GM12878 (cell line): ENCODE measurements around the gene BMF. TPM values are rescaled to one million over a fixed set of nuclear protein-coding genes. Genes with fewer than 3 reads are reported as not detected.

ENCODE experiments used
- ATAC-seq: fragments of 200-7000 bp; cut with Tn5 transposase; 3 replicates; pipeline ENCODE4 v1.9.1; 2020; ENCODE audit warnings: mild to moderate bottlenecking, moderate library complexity
- BruUV-seq: library from RNA; stranded (reverse); fragments of 400-500 nt; replicated peaks from 2 replicates; lab custom pipeline; 2021; lab: Mats Ljungman, UMichigan
- CTCF ChIA-PET: fragments of 300-600 bp; sonication (Branson Sonifier 250); formaldehyde crosslinking; extraction: SDS; loops from one replicate; lab custom pipeline; 2021; ENCODE audit warnings: inconsistent platforms; lab: Yijun Ruan, JAX
- POLR2A ChIA-PET: fragments of 350-600 bp; formaldehyde crosslinking; extraction: SDS; loops from one replicate; lab custom pipeline; 2021; ENCODE audit warnings: inconsistent platforms; lab: Charles Lee
- RAD21 ChIA-PET: fragments of 300-600 bp; sonication (Branson Sonifier 250); formaldehyde crosslinking; loops from one replicate; lab custom pipeline; 2023; ENCODE audit warnings: antibody characterized with exemption; ENCODE audit not compliant: unreplicated experiment; lab: Charles Lee
- SMC1A ChIA-PET: fragments of 300-600 bp; sonication (Branson Sonifier 250); formaldehyde crosslinking; loops from one replicate; lab custom pipeline; 2023; ENCODE audit not compliant: unreplicated experiment, uncharacterized antibody; lab: Charles Lee
- DNase-seq: peaks from one replicate; pipeline ENCODE4 v3.0.0-alpha.2; 2011; ENCODE audit warnings: low read depth, low spot score
- FAIRE-seq: peaks from 3 replicates; lab custom pipeline; 2011; peaks lifted over from hg19 to GRCh38; lab: Jason Lieb, UNC
- H2AFZ ChIP-seq: 2 replicates; pipeline ENCODE4 v1.6.0; 2011; ENCODE audit warnings: low read depth, low read length, control low read depth; ENCODE audit not compliant: control insufficient read depth
- H3K27ac ChIP-seq: 2 replicates; pipeline ENCODE4 v1.5.1; 2011; ENCODE audit warnings: control low read depth; ENCODE audit not compliant: control insufficient read depth, insufficient read depth
- H3K27me3 ChIP-seq, 2 experiments: replicated peaks in 1 of 2; 2 replicates each; pipeline versions ENCODE4 v1.6.0 to v1.6.1; 2011; ENCODE audit warnings: low read length in 1 of 2; ENCODE audit not compliant: control insufficient read depth in 2 of 2, insufficient read depth in 2 of 2
- H3K36me3 ChIP-seq, 2 experiments: 2 replicates each; pipeline ENCODE4 v1.5.1; 2011; ENCODE audit warnings: low read length in 1 of 2; ENCODE audit not compliant: control insufficient read depth in 2 of 2, insufficient read depth in 2 of 2
- H3K4me1 ChIP-seq: 2 replicates; pipeline ENCODE4 v1.6.1; 2011; ENCODE audit warnings: mild to moderate bottlenecking, low read length, moderate library complexity, mixed read lengths; ENCODE audit not compliant: control insufficient read depth, insufficient read depth
- H3K4me2 ChIP-seq: 2 replicates; pipeline ENCODE4 v1.6.0; 2011; ENCODE audit warnings: control low read depth; ENCODE audit not compliant: control insufficient read depth, insufficient read depth
- H3K4me3 ChIP-seq: fragments of 200-600 bp; sonication (generic); 2 replicates; pipeline ENCODE4 v1.5.1; 2016
- H3K79me2 ChIP-seq: 2 replicates; pipeline ENCODE4 v1.6.0; 2011; ENCODE audit warnings: low read length; ENCODE audit not compliant: control insufficient read depth, insufficient read depth
- H3K9ac ChIP-seq: 2 replicates; pipeline ENCODE4 v1.8.0; 2011; ENCODE audit warnings: low read length, control low read depth, mixed read lengths; ENCODE audit not compliant: control insufficient read depth, insufficient read depth
- H3K9me3 ChIP-seq: replicated peaks from 3 replicates; pipeline ENCODE4 v1.5.1; 2011; ENCODE audit warnings: mild to moderate bottlenecking, low read length; ENCODE audit not compliant: control insufficient read depth, insufficient read depth
- H4K20me1 ChIP-seq: 2 replicates; pipeline ENCODE4 v1.6.0; 2011; ENCODE audit not compliant: control insufficient read depth, insufficient read depth
- CHD2 ChIP-seq: IDR thresholded peaks from 2 replicates; pipeline ENCODE4 v1.6.1; 2011; ENCODE audit warnings: low read depth, low read length, improper control_type of control experiment, borderline replicate concordance
- IKZF1 ChIP-seq: fragments of 450-650 bp; conservative IDR thresholded peaks from 2 replicates; pipeline ENCODE4 v1.6.1; 2017; ENCODE audit warnings: antibody characterized with exemption, mild to moderate bottlenecking
- IRF4 ChIP-seq: IDR thresholded peaks from 2 replicates; pipeline ENCODE4 v1.6.1; 2011; ENCODE audit warnings: low read depth, low read length
- JUND ChIP-seq: IDR thresholded peaks from 2 replicates; pipeline ENCODE4 v1.6.1; 2012; ENCODE audit warnings: low read depth, mild to moderate bottlenecking, low read length, improper control_type of control experiment, moderate library complexity
- NFYB ChIP-seq: IDR thresholded peaks from 2 replicates; pipeline ENCODE4 v1.6.1; 2011; ENCODE audit warnings: low read depth, mild to moderate bottlenecking, low read length, improper control_type of control experiment, moderate library complexity; ENCODE audit not compliant: insufficient read depth
- ZBTB33 ChIP-seq: fragments of 450-650 bp; IDR thresholded peaks from 2 replicates; pipeline ENCODE4 v1.6.1; 2017; ENCODE audit warnings: mild to moderate bottlenecking
- ZNF217 ChIP-seq: fragments of 450-650 bp; IDR thresholded peaks from 2 replicates; pipeline ENCODE4 v1.6.1; 2017; ENCODE audit warnings: antibody characterized with exemption, mild to moderate bottlenecking
- WGBS: methylation state at CpG from one replicate; pipeline ENCODE4 v1.1.6; 2016; ENCODE audit warnings: low lambda C conversion rate; ENCODE audit not compliant: insufficient replicate concordance, insufficient coverage; ENCODE audit errors: missing lambda C conversion rate; 5-methylcytosine and 5-hydroxymethylcytosine counted together
- in situ Hi-C: fragments of 300-500 bp; cut with MboI; formaldehyde crosslinking; loops from 9 replicates; pipeline ENCODE4 v1.14.3; 2018; ENCODE audit warnings: mixed read lengths
- intact Hi-C: fragments of 100-400 bp; cut with micrococcal nuclease; formaldehyde crosslinking; loops from one replicate; pipeline ENCODE4 v1.14.2; 2022; ENCODE audit not compliant: unreplicated experiment
- polyA plus RNA-seq, 11 experiments: library from polyadenylated mRNA; depleted of rRNA in 4 of 11; unstranded in 6 of 11; stranded (reverse) in 5 of 11; fragments of >200 nt; fragmentation: Nextera tagmentation in 4 of 11; fragmentation: Illumina TruSeq in 1 of 11; extraction: Ambion mirVana in 4 of 11; extraction: Trizol in 1 of 11; gene quantifications; 1 replicate in 1 of 11; 2 replicates in 10 of 11; pipeline versions ENCODE4 v1.2.1 to v1.2.3, GENCODE V29; 2011 to 2016; ENCODE audit warnings: inconsistent platforms in 2 of 11, missing spikeins in 2 of 11, low read depth in 1 of 11
- total RNA-seq, 4 experiments: library from RNA; depleted of rRNA in 3 of 4; stranded (reverse); fragments of >200 nt in 3 of 4; fragmentation: Illumina TruSeq in 1 of 4; extraction: Trizol in 1 of 4; gene quantifications; 2 replicates each; pipeline versions ENCODE4 v1.2.1 to v1.2.3, GENCODE V29; 2013 to 2021
- TF ChIP-seq, protein P1 (sequence below): fragments of 150-350 bp; IDR thresholded peaks from 2 replicates; pipeline ENCODE4 v1.6.1; 2014; ENCODE audit warnings: mild to moderate bottlenecking, low read depth, low read length
- TF ChIP-seq, protein P2 (sequence below): fragments of 450-650 bp; IDR thresholded peaks from 2 replicates; pipeline ENCODE4 v1.6.1; 2018; ENCODE audit warnings: mild to moderate bottlenecking, low read depth, moderate library complexity; ENCODE audit not compliant: partially characterized antibody
- TF ChIP-seq, protein P3 (sequence below): IDR thresholded peaks from 2 replicates; pipeline ENCODE4 v1.6.1; 2011; ENCODE audit warnings: borderline replicate concordance, low read depth, mild to moderate bottlenecking, moderate library complexity, mixed read lengths, low read length; ENCODE audit not compliant: insufficient read depth; ENCODE audit errors: extremely low read length

The BMF gene
- total and polyA plus RNA-seq, 10 of the 15 experiments (the other 5 are each of a cell fraction or from before 2014, with no cell fraction given): 0.82 to 34.9 (median 16.9) TPM

DNA sequence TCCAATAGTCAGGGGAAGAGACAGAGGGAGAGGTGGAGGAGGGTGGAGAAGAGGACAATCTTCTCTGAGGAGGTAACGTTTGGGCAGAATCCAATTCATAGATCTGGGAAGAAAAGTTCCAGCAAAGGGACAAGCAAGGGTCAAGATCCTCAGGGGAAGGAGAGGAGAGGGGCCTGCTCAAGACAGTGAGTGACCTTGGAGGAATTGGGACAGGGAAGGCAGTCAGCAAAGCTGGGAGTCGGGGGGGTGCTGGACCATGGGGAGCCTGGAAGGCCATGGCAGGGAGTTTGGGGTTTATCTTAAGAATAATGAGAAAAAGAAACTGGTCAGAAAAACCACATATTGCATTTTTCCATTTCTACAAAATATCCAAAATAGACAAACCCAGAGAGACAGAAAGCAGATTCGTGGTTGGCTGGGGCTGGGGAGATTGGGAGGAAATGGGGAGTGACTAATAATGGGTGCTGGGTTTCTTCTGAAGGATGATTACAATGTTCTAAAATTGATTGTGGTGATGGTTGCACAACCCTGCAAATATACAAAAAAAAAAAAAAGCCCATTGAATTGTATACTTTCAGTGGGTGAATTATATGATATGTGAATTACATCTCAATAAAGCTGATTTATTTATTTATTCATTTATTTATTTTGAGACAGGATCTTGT, 50.1 kb downstream of the BMF start (continued):
- TF ChIP-seq ZBTB33: no peak
- no peak for TF ChIP-seq ZNF217
- TF ChIP-seq, protein P1, sequence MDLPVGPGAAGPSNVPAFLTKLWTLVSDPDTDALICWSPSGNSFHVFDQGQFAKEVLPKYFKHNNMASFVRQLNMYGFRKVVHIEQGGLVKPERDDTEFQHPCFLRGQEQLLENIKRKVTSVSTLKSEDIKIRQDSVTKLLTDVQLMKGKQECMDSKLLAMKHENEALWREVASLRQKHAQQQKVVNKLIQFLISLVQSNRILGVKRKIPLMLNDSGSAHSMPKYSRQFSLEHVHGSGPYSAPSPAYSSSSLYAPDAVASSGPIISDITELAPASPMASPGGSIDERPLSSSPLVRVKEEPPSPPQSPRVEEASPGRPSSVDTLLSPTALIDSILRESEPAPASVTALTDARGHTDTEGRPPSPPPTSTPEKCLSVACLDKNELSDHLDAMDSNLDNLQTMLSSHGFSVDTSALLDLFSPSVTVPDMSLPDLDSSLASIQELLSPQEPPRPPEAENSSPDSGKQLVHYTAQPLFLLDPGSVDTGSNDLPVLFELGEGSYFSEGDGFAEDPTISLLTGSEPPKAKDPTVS: no peak
- no peak for TF ChIP-seq IRF4
- TF ChIP-seq IKZF1: 0 out of 2 replicates have a peak, but pooled peaks have one; percentile 7
- TF ChIP-seq, all 136 proteins: peak for 8

DNA sequence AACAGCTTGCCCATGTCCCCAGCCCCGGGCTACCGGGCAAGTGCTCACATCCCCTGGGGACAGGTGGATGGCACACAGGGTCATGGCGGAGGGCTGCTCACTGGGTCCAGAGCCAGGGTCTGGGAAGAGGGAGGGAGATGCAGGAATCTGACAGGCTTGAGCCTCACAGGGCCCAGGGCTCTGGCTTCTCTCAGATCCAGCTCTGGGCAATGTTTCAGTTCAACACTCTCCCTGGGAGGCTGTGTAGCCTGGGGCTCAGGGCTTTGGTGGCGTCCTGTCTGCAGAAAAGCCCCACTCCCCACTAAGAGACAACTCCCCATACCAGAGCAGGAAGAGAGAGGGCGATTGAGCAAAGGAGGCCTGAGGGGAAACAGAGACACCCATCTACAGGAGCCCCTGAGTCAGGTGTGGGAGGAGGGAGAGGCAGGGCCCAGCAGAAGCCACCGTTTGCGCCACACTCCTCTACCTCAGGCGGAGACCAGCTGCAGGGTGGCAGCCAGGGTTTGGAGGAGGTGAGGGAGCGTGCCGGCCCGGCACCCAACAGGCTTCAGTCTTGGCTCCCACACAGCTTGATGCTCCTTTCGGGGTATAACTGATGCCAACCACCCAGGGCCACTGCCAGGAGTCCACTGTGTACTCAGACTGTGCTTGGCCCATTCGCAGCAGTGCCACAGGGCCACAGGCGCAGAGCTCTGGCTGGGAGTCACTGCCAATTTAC, 52.9 kb downstream of the BMF start:
- ChIA-PET RAD21 (interaction anchor here (0.9 to 21.0 kb wide), 4 partner anchors 9 to 59 kb away, joined by 4 to 509 read pairs (median 78); partner anchors contain the start of gene BMF), CTCF (interaction anchor here (0.9 to 23.9 kb wide), 4 partner anchors 8 to 46 kb away, joined by 4 to 578 read pairs (median 24); partner anchors contain the start of gene BMF), SMC1A (interaction anchor here (1.2 to 5.9 kb wide), 7 partner anchors 8 to 50 kb away, joined by 3 to 99 read pairs (median 10); no protein-coding TSS in a partner anchor), POLR2A (interaction anchor here (0.6 to 5.8 kb wide), 4 partner anchors 16 to 106 kb away, joined by 5 to 72 read pairs (median 32); partner anchors contain the start of gene BMF)
- Histone ChIP-seq H3K4me1 (peaks cover 55% of the 10 kb centered on the region), H3K4me3 (no peak overlapping the region), H4K20me1 (no peaks in the 10 kb centered on the region), H3K27ac (peak overlapping the region; percentile 89), H3K79me2 (no peaks in the 10 kb centered on the region), H3K9me3 (no peaks in the 10 kb centered on the region), H3K27me3 (no peaks in the 10 kb centered on the region), H3K36me3 (no peaks in the 10 kb centered on the region; a peak in 1 of 4 replicates), H3K4me2 (peak overlapping the region; percentile 88), H3K9ac (peak overlapping the region; percentile 63; the same call in 1 of the 2 replicates), H2AFZ (no peak overlapping the region)
- in situ Hi-C loops: loop anchor here (10.0 kb wide), 1 partner anchor 49 kb away; the partner anchor contains the start of gene BMF
- intact Hi-C loops: no loop called here
- WGBS: 93% methylated on average over 14 of the region's 14 CpGs
- FAIRE-seq: no peak
- no TSS peak for BruUV-seq
- ATAC-seq: no peak
- DNase-seq: no peak
- TF ChIP-seq NFYB (no peak), JUND (no peak), CHD2 (no peak), IRF4 (no peak)
- TF ChIP-seq, protein P2, sequence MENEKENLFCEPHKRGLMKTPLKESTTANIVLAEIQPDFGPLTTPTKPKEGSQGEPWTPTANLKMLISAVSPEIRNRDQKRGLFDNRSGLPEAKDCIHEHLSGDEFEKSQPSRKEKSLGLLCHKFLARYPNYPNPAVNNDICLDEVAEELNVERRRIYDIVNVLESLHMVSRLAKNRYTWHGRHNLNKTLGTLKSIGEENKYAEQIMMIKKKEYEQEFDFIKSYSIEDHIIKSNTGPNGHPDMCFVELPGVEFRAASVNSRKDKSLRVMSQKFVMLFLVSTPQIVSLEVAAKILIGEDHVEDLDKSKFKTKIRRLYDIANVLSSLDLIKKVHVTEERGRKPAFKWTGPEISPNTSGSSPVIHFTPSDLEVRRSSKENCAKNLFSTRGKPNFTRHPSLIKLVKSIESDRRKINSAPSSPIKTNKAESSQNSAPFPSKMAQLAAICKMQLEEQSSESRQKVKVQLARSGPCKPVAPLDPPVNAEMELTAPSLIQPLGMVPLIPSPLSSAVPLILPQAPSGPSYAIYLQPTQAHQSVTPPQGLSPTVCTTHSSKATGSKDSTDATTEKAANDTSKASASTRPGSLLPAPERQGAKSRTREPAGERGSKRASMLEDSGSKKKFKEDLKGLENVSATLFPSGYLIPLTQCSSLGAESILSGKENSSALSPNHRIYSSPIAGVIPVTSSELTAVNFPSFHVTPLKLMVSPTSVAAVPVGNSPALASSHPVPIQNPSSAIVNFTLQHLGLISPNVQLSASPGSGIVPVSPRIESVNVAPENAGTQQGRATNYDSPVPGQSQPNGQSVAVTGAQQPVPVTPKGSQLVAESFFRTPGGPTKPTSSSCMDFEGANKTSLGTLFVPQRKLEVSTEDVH: no peak
- TF ChIP-seq, protein P3, sequence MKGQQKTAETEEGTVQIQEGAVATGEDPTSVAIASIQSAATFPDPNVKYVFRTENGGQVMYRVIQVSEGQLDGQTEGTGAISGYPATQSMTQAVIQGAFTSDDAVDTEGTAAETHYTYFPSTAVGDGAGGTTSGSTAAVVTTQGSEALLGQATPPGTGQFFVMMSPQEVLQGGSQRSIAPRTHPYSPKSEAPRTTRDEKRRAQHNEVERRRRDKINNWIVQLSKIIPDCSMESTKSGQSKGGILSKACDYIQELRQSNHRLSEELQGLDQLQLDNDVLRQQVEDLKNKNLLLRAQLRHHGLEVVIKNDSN: no peak
